HCT116 (cell line): Measurements from ENCODE around the gene RAB3GAP2. TPM values are rescaled to one million over a fixed set of nuclear protein-coding genes. Genes with fewer than 3 reads are reported as not detected.
A peak's percentile ranks its signal among the peaks of the same experiment; 100 is the strongest.

Source experiments
- ATAC-seq: fragments of 200-7000 bp; cut with Tn5 transposase; 2 replicates; pipeline ENCODE4 v1.9.1; 2020; ENCODE audit warnings: mild to moderate bottlenecking, moderate library complexity
- BruUV-seq: library from RNA; stranded (reverse); fragments of 400-500 nt; replicated peaks from 2 replicates; lab custom pipeline; 2021; lab: Mats Ljungman, UMichigan
- CTCF ChIA-PET: fragments of 300-600 bp; sonication (Branson Sonifier 250); formaldehyde crosslinking; loops from one replicate; lab custom pipeline; 2021; ENCODE audit warnings: antibody characterized with exemption; lab: Charles Lee
- POLR2A ChIA-PET: fragments of 300-600, 350-600 bp; sonication (Branson Sonifier 250); formaldehyde crosslinking; loops from one replicate; lab custom pipeline; 2021; ENCODE audit warnings: antibody characterized with exemption; lab: Charles Lee
- RAD21 ChIA-PET, 2 experiments: fragments of 300-600 bp; sonication (Branson Sonifier 250); formaldehyde crosslinking; loops; one replicate each; lab custom pipeline; 2023; ENCODE audit warnings: low total read pairs in 2 of 2; ENCODE audit not compliant: uncharacterized antibody in 2 of 2, unreplicated experiment in 2 of 2, low non-redundant PET in 1 of 2; lab: Charles Lee
- DNase-seq: peaks from one replicate; pipeline ENCODE4 v3.0.0-alpha.2; 2010; ENCODE audit warnings: low read depth, low spot score
- H2AFZ ChIP-seq: fragments of 200-600 bp; shearing (Covaris generic), sonication (generic); 2 replicates; pipeline ENCODE4 v1.6.1; 2017; ENCODE audit warnings: low read depth, mixed run types, mixed read lengths, antibody characterized with exemption, low read length; ENCODE audit not compliant: poor library complexity, severe bottlenecking
- H3K27ac ChIP-seq: 2 replicates; pipeline ENCODE4 v1.5.1; 2012; ENCODE audit warnings: low read depth, low read length
- H3K27me3 ChIP-seq: fragments of 200-600 bp; sonication (generic); 2 replicates; pipeline ENCODE4 v1.6.1; 2016; ENCODE audit warnings: mixed run types, low read length, mixed read lengths; ENCODE audit not compliant: insufficient read depth
- H3K36me3 ChIP-seq, 2 experiments: fragments of 200-500 bp in 1 of 2; fragments of 200-600 bp in 1 of 2; sonication (Bioruptor generic) in 1 of 2; sonication (generic) in 1 of 2; 2 replicates each; pipeline versions ENCODE4 v1.5.1 to v1.6.1; 2014 to 2016; ENCODE audit warnings: low read length in 2 of 2, inconsistent platforms in 1 of 2, mixed read lengths in 1 of 2, mixed run types in 1 of 2; ENCODE audit not compliant: insufficient read depth in 2 of 2, control insufficient read depth in 1 of 2
- H3K4me1 ChIP-seq, 2 experiments: fragments of 200-600 bp in 1 of 2; sonication (generic) in 1 of 2; 2 replicates each; pipeline versions ENCODE4 v1.5.1 to v1.6.1; 2012 to 2017; ENCODE audit warnings: low read length in 2 of 2, inconsistent platforms in 1 of 2, mild to moderate bottlenecking in 1 of 2, mixed read lengths in 1 of 2, mixed run types in 1 of 2, moderate library complexity in 1 of 2; ENCODE audit not compliant: insufficient read depth in 2 of 2, control insufficient read depth in 1 of 2
- H3K4me2 ChIP-seq: fragments of 200-600 bp; sonication (generic); 2 replicates; pipeline ENCODE4 v1.6.1; 2017; ENCODE audit warnings: mixed run types, low read length, mixed read lengths
- H3K4me3 ChIP-seq, 2 experiments: fragments of 200-600 bp in 1 of 2; sonication (generic) in 1 of 2; replicated peaks in 1 of 2; 2 replicates each; pipeline ENCODE4 v1.5.1; 2011 to 2016; ENCODE audit warnings: low read length in 2 of 2, control low read depth in 1 of 2, low read depth in 1 of 2, mild to moderate bottlenecking in 1 of 2, mixed read lengths in 1 of 2, mixed run types in 1 of 2
- H3K79me2 ChIP-seq: fragments of 200-600 bp; sonication (generic); 2 replicates; pipeline ENCODE4 v1.6.1; 2017; ENCODE audit warnings: mild to moderate bottlenecking, mixed run types, low read length, moderate library complexity, mixed read lengths; ENCODE audit not compliant: insufficient read depth
- H3K9ac ChIP-seq: fragments of 200-600 bp; sonication (generic); 2 replicates; pipeline ENCODE4 v1.6.1; 2016; ENCODE audit warnings: low read length, mixed read lengths
- H3K9me2 ChIP-seq: fragments of 200-600 bp; sonication (generic), shearing (Covaris generic); 2 replicates; pipeline ENCODE4 v1.6.1; 2017; ENCODE audit warnings: mixed run types, mild to moderate bottlenecking, moderate library complexity; ENCODE audit not compliant: insufficient read depth
- H3K9me3 ChIP-seq, 2 experiments: fragments of 200-500 bp in 1 of 2; fragments of 200-600 bp in 1 of 2; sonication (Bioruptor generic) in 1 of 2; sonication (generic) in 1 of 2; 2 replicates each; pipeline ENCODE4 v1.6.1; 2014 to 2017; ENCODE audit warnings: low read length in 2 of 2, mixed read lengths in 2 of 2, inconsistent platforms in 1 of 2, low read depth in 1 of 2, mild to moderate bottlenecking in 1 of 2, mixed run types in 1 of 2, moderate library complexity in 1 of 2; ENCODE audit not compliant: control insufficient read depth in 1 of 2, insufficient read depth in 1 of 2
- H4K20me1 ChIP-seq: fragments of 200-600 bp; sonication (generic), shearing (Covaris generic); 2 replicates; pipeline ENCODE4 v1.6.1; 2017; ENCODE audit warnings: mixed run types, mild to moderate bottlenecking, moderate library complexity; ENCODE audit not compliant: insufficient read depth
- ELF1 ChIP-seq: IDR thresholded peaks from 2 replicates; pipeline ENCODE4 v1.6.1; 2012; ENCODE audit warnings: low read depth, borderline replicate concordance
- FOSL1 ChIP-seq: IDR thresholded peaks from 2 replicates; pipeline ENCODE4 v1.6.1; 2012; ENCODE audit warnings: low read depth
- POLR2A ChIP-seq: IDR thresholded peaks from 2 replicates; pipeline ENCODE4 v1.7.0; 2011; ENCODE audit warnings: borderline replicate concordance; ENCODE audit not compliant: insufficient read depth, insufficient read length; ENCODE audit errors: extremely low read depth
- POLR2AphosphoS5 ChIP-seq: IDR thresholded peaks from 2 replicates; pipeline ENCODE4 v1.6.1; 2011; ENCODE audit warnings: mild to moderate bottlenecking, low read depth, low read length, moderate library complexity
- RAD21 ChIP-seq: IDR thresholded peaks from 2 replicates; pipeline ENCODE4 v1.6.1; 2012; ENCODE audit warnings: low read depth, mild to moderate bottlenecking
- SP1 ChIP-seq: IDR thresholded peaks from 2 replicates; pipeline ENCODE4 v1.6.1; 2012; ENCODE audit warnings: low read depth
- SRF ChIP-seq: IDR thresholded peaks from 2 replicates; pipeline ENCODE4 v1.6.1; 2012; ENCODE audit warnings: low read depth
- TCF7L2 ChIP-seq: IDR thresholded peaks from 2 replicates; pipeline ENCODE4 v1.7.0; 2011; ENCODE audit warnings: borderline replicate concordance, inconsistent platforms; ENCODE audit not compliant: insufficient read depth, insufficient read length; ENCODE audit errors: extremely low read depth
- YY1 ChIP-seq: IDR thresholded peaks from 2 replicates; pipeline ENCODE4 v1.6.1; 2011; ENCODE audit warnings: low read length, low read depth, moderate library complexity, mild to moderate bottlenecking; ENCODE audit not compliant: insufficient replicate concordance; ENCODE audit errors: extremely low read depth
- intact Hi-C: fragments of 100-400 bp; cut with micrococcal nuclease; formaldehyde crosslinking; loops from 2 replicates; pipeline ENCODE4 v1.10.0; 2022
- total RNA-seq: library from RNA; stranded (reverse); gene quantifications from one replicate; pipeline ENCODE4 v1.2.1, GENCODE V29; 2021; ENCODE audit not compliant: unreplicated experiment
- TF ChIP-seq, protein P1 (sequence below): IDR thresholded peaks from 2 replicates; pipeline ENCODE4 v1.6.1; 2012
- TF ChIP-seq, protein P2 (sequence below): IDR thresholded peaks from 2 replicates; pipeline ENCODE4 v1.6.1; 2012
- TF ChIP-seq, protein P3 (sequence below), 3 experiments: fragments of 200-600 bp in 1 of 3; sonication (generic) in 1 of 3; IDR thresholded peaks in 2 of 3; conservative IDR thresholded peaks in 1 of 3; 2 replicates each; pipeline ENCODE4 v1.5.1; 2012 to 2017; ENCODE audit warnings: low read depth in 2 of 3, low read length in 2 of 3, antibody characterized with exemption in 1 of 3, borderline replicate concordance in 1 of 3, control low read depth in 1 of 3, mild to moderate bottlenecking in 1 of 3, mixed read lengths in 1 of 3, mixed run types in 1 of 3, moderate library complexity in 1 of 3; ENCODE audit not compliant: insufficient read depth in 1 of 3

Gene RAB3GAP2
- total RNA-seq, 1 experiment from 2014 or later = 32.5 TPM

DNA sequence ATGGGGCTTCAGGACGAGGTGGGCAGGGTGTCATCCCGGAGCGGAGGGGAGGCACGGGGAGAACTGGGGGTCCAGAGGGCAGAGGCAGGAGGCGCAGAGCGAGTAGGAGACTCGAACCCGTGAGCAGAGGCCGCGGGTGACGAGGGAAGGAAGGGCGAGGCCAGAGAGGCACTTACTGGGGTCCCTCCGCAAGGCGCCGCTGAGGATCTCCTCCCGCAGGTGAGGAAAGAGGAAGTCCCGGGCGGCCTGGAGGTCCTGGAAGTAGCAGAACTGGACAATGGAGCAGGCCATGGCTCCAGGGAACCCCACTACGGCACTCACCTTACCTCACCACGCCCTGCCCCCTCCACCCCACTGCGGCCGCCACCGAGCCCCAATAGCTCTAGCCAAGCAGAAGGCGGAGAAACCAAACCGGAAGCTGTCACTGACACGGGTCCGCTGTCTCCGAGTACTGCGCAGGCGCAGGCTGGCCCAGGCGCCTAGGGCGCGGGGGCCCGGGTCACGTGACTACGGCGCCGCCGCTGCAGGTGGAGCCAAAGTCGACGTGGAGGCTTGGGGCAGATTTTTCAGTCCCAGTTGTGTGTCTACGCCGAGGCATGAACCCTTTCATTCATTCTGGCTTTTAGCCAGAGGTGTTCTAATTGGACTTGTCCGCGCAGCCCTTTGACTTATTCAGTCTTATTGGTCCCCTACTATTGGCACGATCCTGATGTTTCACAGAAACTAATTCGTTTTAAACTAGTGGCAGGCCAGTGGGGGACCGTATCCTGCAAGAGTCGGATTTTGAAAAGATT is at the start of gene RAB3GAP2 (continued):
- TF ChIP-seq, protein P1, sequence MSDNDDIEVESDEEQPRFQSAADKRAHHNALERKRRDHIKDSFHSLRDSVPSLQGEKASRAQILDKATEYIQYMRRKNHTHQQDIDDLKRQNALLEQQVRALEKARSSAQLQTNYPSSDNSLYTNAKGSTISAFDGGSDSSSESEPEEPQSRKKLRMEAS = peak; percentile 93
- no peak; the same call in none of the 2 replicates for TF ChIP-seq SP1
- TF ChIP-seq, protein P2, sequence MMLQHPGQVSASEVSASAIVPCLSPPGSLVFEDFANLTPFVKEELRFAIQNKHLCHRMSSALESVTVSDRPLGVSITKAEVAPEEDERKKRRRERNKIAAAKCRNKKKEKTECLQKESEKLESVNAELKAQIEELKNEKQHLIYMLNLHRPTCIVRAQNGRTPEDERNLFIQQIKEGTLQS = no peak
- no peak for TF ChIP-seq YY1
- TF ChIP-seq FOSL1 = no peak

DNA sequence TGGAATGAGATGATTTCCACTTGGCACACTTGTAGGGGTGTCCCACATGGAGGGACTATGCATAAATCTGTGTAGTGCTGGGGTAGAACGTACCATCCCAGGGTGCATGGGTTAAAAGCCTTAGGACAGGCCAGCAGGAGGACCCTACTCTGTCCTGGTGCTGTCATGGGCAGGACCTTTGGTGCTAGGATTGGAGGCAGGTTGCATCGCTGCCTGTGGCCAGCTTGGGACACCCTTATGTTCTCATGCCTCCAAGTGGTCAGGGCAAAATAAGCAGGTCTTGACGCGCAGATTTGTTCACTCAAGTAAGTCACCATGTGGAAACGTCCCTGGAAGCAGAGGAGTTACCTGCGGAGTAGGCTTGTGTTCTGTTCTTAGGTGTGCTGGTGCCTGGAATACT is 49.5 kb upstream of the RAB3GAP2 start:
- no peak for DNase-seq
- intact Hi-C loops = no loop called here

DNA sequence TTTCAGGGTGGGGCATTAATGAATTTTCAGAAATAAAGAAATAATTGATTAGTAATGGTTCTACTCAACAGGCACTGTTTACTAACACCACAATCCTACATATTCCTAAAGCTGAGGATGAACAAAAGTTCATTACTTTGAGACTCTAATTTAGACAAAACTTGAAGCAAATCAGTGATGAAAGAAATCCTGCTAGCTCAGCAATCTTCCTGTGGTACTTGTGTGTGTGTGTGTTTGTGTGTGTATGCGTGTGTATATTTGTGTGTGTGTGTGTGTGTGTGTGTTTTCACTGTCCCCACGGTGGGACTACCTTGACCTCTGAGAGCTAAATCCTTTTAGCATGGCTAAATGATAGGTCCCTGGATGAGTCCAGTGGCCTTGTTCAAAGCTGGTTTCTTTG is 48.5 kb upstream of the RAB3GAP2 start:
- TF ChIP-seq ELF1 = no peak
- no peak for TF ChIP-seq YY1
- no peak for TF ChIP-seq POLR2A
- TF ChIP-seq RAD21 = no peak
- TF ChIP-seq, protein P3, sequence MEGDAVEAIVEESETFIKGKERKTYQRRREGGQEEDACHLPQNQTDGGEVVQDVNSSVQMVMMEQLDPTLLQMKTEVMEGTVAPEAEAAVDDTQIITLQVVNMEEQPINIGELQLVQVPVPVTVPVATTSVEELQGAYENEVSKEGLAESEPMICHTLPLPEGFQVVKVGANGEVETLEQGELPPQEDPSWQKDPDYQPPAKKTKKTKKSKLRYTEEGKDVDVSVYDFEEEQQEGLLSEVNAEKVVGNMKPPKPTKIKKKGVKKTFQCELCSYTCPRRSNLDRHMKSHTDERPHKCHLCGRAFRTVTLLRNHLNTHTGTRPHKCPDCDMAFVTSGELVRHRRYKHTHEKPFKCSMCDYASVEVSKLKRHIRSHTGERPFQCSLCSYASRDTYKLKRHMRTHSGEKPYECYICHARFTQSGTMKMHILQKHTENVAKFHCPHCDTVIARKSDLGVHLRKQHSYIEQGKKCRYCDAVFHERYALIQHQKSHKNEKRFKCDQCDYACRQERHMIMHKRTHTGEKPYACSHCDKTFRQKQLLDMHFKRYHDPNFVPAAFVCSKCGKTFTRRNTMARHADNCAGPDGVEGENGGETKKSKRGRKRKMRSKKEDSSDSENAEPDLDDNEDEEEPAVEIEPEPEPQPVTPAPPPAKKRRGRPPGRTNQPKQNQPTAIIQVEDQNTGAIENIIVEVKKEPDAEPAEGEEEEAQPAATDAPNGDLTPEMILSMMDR (IDR thresholded peaks at IDR 0.05 in 2 of 3, conservative IDR thresholded peaks at IDR 0.05 in 1 of 3; ENCODE audit: borderline replicate concordance in 1 of 3, insufficient read depth in 1 of 3, low read depth in 2 of 3, low read length in 2 of 3) = no peak
- no peak for TF ChIP-seq SRF
- no peak for TF ChIP-seq TCF7L2
- TF ChIP-seq POLR2AphosphoS5 = no peak
- ChIA-PET CTCF (no interaction called here), RAD21 (interaction anchor here in 1 of 2 experiments (0.6 kb wide), 1 partner anchor 18 kb away, joined by 3 read pairs; no protein-coding TSS in a partner anchor), POLR2A (no interaction called here)
- no peaks in the 10 kb centered on the region for H3K4me1 ChIP-seq
- DNase-seq (no peak), ATAC-seq (no peak)
- no peaks in the 10 kb centered on the region for H4K20me1 ChIP-seq
- no peaks in the 10 kb centered on the region for H3K36me3 ChIP-seq
- H3K4me2 ChIP-seq = no peak overlapping the region
- intact Hi-C loops = no loop called here
- no peak overlapping the region for H2AFZ ChIP-seq
- BruUV-seq = no TSS peak
- no peak overlapping the region for H3K27ac ChIP-seq
- H3K4me3 ChIP-seq = no peak overlapping the region
- H3K27me3 ChIP-seq = no peaks in the 10 kb centered on the region
- H3K9me3 ChIP-seq = no peaks in the 10 kb centered on the region
- no peak overlapping the region for H3K9ac ChIP-seq
- no peaks in the 10 kb centered on the region for H3K79me2 ChIP-seq
- no peaks in the 10 kb centered on the region for H3K9me2 ChIP-seq

More for the DNA sequence above, 49.5 kb upstream of the RAB3GAP2 start:
- Histone ChIP-seq H3K9me2 (no peaks in the 10 kb centered on the region), H3K79me2 (no peaks in the 10 kb centered on the region), H3K9me3 (no peaks in the 10 kb centered on the region), H3K27ac (no peak overlapping the region), H3K4me2 (no peak overlapping the region), H2AFZ (no peak overlapping the region), H3K4me3 (no peak overlapping the region), H3K9ac (no peak overlapping the region), H3K4me1 (no peaks in the 10 kb centered on the region), H4K20me1 (no peaks in the 10 kb centered on the region), H3K27me3 (no peaks in the 10 kb centered on the region), H3K36me3 (no peaks in the 10 kb centered on the region)
- BruUV-seq = no TSS peak
- ATAC-seq = no peak
- ChIA-PET POLR2A (no interaction called here), CTCF (no interaction called here), RAD21 (no interaction called here)
- TF ChIP-seq POLR2A (no peak), RAD21 (0 out of 2 replicates have a peak, but pooled peaks have one; percentile 15)
